Loucy (cell line): Measurements from ENCODE around the gene YIPF1.
A peak's percentile ranks its signal among the peaks of the same experiment; 100 is the strongest.
"Not testable (repeated sequence)": the region's sequence is repeated elsewhere in the genome, so short reads cannot be mapped to it uniquely, and the experiment has no call there.

Experiments
- H2AFZ ChIP-seq: fragments of 200-600 bp; sonication (generic); 2 replicates; pipeline ENCODE4 v1.6.0; 2016; ENCODE audit warnings: antibody characterized with exemption, mild to moderate bottlenecking, low read length, moderate library complexity
- H3F3A ChIP-seq: fragments of 200-600 bp; 2 replicates; pipeline ENCODE4 v1.6.0; 2016; ENCODE audit warnings: antibody characterized with exemption, low read depth, mild to moderate bottlenecking
- H3K27me3 ChIP-seq: fragments of 200-600 bp; sonication (generic); 2 replicates; pipeline ENCODE4 v1.6.1; 2014; ENCODE audit warnings: low read length, mild to moderate bottlenecking; ENCODE audit not compliant: insufficient read depth, poor library complexity, severe bottlenecking
- H3K36me3 ChIP-seq: fragments of 200-600 bp; sonication (generic); 2 replicates; pipeline ENCODE4 v1.6.1; 2016; ENCODE audit warnings: low read length; ENCODE audit not compliant: insufficient read depth
- H3K4me1 ChIP-seq: fragments of 200-600 bp; sonication (generic); 2 replicates; pipeline ENCODE4 v1.5.1; 2014; ENCODE audit warnings: low read length, mild to moderate bottlenecking; ENCODE audit not compliant: insufficient read depth, poor library complexity, severe bottlenecking
- H3K4me2 ChIP-seq: fragments of 200-600 bp; sonication (generic); 2 replicates; pipeline ENCODE4 v1.6.0; 2014; ENCODE audit warnings: antibody characterized with exemption, low read length, low read depth, mild to moderate bottlenecking; ENCODE audit not compliant: poor library complexity, severe bottlenecking
- H3K4me3 ChIP-seq: fragments of 200-600 bp; sonication (generic); 2 replicates; pipeline ENCODE4 v1.5.1; 2014; ENCODE audit warnings: low read length, mild to moderate bottlenecking, mixed read lengths; ENCODE audit not compliant: poor library complexity, severe bottlenecking
- H3K79me2 ChIP-seq: fragments of 200-600 bp; sonication (generic); 2 replicates; pipeline ENCODE4 v1.6.1; 2014; ENCODE audit warnings: low read length; ENCODE audit not compliant: insufficient read depth
- H3K9ac ChIP-seq: fragments of 200-600 bp; sonication (generic); 2 replicates; pipeline ENCODE4 v1.6.0; 2014; ENCODE audit warnings: mild to moderate bottlenecking, low read depth, low read length, moderate library complexity; ENCODE audit not compliant: poor library complexity, severe bottlenecking
- H3K9me2 ChIP-seq: fragments of 200-600 bp; sonication (generic); replicated peaks from 2 replicates; pipeline ENCODE4 v1.6.1; 2016; ENCODE audit warnings: low read depth, low read length, mixed read lengths
- H3K9me3 ChIP-seq: fragments of 200-600 bp; sonication (generic); 2 replicates; pipeline ENCODE4 v1.6.1; 2014; ENCODE audit warnings: mild to moderate bottlenecking, antibody characterized with exemption, low read length, low read depth; ENCODE audit not compliant: insufficient read depth
- H4K20me1 ChIP-seq: fragments of 200-600 bp; sonication (generic); 2 replicates; pipeline ENCODE4 v1.6.0; 2014; ENCODE audit warnings: antibody characterized with exemption, low read length, mild to moderate bottlenecking; ENCODE audit not compliant: insufficient read depth, poor library complexity, severe bottlenecking
- CTCF ChIP-seq: fragments of 200-600 bp; sonication (generic); conservative IDR thresholded peaks from 2 replicates; pipeline ENCODE4 v1.5.1; 2014; ENCODE audit warnings: mild to moderate bottlenecking, antibody characterized with exemption, low read length
- EZH2phosphoT487 ChIP-seq: fragments of 200-600 bp; IDR thresholded peaks from 2 replicates; pipeline ENCODE4 v1.6.1; 2018; ENCODE audit warnings: antibody characterized with exemption, mild to moderate bottlenecking, moderate library complexity, borderline replicate concordance

The YIPF1 gene

GRCh38 chr1:53891018-53891417, 1.4 kb upstream of the YIPF1 start:
- no peaks in the 10 kb centered on the region for H3K27me3 ChIP-seq
- no peak overlapping the region for H3K4me3 ChIP-seq
- no peaks in the 10 kb centered on the region for H3K36me3 ChIP-seq
- H3K4me2 ChIP-seq, result peak overlapping the region; percentile 82
- peak overlapping the region; percentile 20; the same call in 1 of the 2 replicates for H2AFZ ChIP-seq
- no peaks in the 10 kb centered on the region; the same call in 1 of the 2 replicates for H3K79me2 ChIP-seq
- no peaks in the 10 kb centered on the region for H3K9me3 ChIP-seq
- H3K9me2 ChIP-seq, result no peaks in the 10 kb centered on the region
- peaks cover 13% of the 10 kb centered on the region for H3K4me1 ChIP-seq
- H3F3A ChIP-seq, result no peaks in the 10 kb centered on the region
- TF ChIP-seq EZH2phosphoT487, result no peak
- TF ChIP-seq CTCF, result no peak
- H4K20me1 ChIP-seq, result no peaks in the 10 kb centered on the region
- H3K9ac ChIP-seq, result no peak overlapping the region

DNA sequence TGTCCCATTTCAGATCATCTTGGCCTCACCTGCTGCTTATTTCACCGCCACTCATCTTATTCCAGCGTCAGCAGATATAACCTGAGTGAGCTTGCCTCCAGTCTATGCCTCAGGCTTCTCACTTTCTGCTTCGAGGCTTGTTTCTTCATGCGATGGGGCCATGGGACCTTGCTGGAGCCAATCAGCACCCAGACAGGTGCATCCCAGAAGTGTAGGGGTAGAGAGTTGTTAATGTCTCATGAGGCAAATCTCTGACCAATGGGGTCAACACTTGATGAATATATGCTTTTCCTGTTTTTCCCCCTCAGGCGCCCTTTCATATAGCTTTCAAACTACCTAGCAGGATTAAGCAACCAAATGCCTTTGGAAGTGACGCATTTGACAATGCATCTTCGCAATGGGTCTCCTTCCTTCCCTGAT, 935 bp upstream of the YIPF1 start:
- H3K27me3 ChIP-seq, result no peaks in the 10 kb centered on the region
- H3K4me2 ChIP-seq, result peak overlapping the region; percentile 82
- H3K9me2 ChIP-seq, result no peaks in the 10 kb centered on the region
- peaks cover 13% of the 10 kb centered on the region for H3K4me1 ChIP-seq
- H3K36me3 ChIP-seq, result no peaks in the 10 kb centered on the region
- H3K9me3 ChIP-seq, result no peaks in the 10 kb centered on the region
- H3K79me2 ChIP-seq, result no peaks in the 10 kb centered on the region; the same call in 1 of the 2 replicates
- H3K9ac ChIP-seq, result peak overlapping the region; percentile 69
- peak overlapping the region; percentile 90 for H3K4me3 ChIP-seq
- no peaks in the 10 kb centered on the region for H3F3A ChIP-seq
- TF ChIP-seq EZH2phosphoT487, result no peak
- TF ChIP-seq CTCF, result no peak
- peak overlapping the region; percentile 94 for H2AFZ ChIP-seq
- no peaks in the 10 kb centered on the region for H4K20me1 ChIP-seq

GRCh38 chr1:53888681-53889080, 916 bp downstream of the YIPF1 start:
- no peaks in the 10 kb centered on the region for H3K36me3 ChIP-seq
- peaks cover 13% of the 10 kb centered on the region for H3K4me1 ChIP-seq
- H3F3A ChIP-seq, result no peaks in the 10 kb centered on the region
- no peak for TF ChIP-seq EZH2phosphoT487
- TF ChIP-seq CTCF, result no peak
- no peaks in the 10 kb centered on the region for H3K9me2 ChIP-seq
- H3K9ac ChIP-seq, result peak overlapping the region; percentile 69
- no peaks in the 10 kb centered on the region for H3K9me3 ChIP-seq
- no peaks in the 10 kb centered on the region for H3K27me3 ChIP-seq
- H3K4me2 ChIP-seq, result peak overlapping the region; percentile 82
- no peaks in the 10 kb centered on the region for H4K20me1 ChIP-seq
- H3K4me3 ChIP-seq, result peak overlapping the region; percentile 90
- H2AFZ ChIP-seq, result no peak overlapping the region
- no peaks in the 10 kb centered on the region; the same call in 1 of the 2 replicates for H3K79me2 ChIP-seq

DNA sequence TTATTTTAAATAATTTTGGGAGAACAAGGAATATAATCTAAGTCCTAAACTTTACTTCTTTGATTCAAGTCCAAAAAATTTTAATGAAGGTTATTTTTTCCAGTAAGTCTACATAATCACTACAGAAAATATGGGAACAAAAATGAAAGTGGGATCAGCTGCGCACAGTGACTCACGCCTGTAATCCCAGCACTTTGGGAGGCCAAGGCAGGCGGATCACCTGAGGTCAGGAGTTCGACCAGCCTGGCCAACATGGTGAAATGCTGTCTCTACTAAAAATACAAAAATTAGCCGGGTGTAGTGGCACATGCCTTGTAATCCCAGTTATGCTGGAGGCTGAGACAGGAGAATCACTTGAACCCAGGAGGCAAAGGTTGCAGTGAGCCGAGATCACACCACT, 6.0 kb downstream of the YIPF1 start:
- H3K4me1 ChIP-seq, H3K9me2 ChIP-seq, H2AFZ ChIP-seq, H4K20me1 ChIP-seq, H3F3A ChIP-seq, H3K36me3 ChIP-seq, H3K79me2 ChIP-seq, H3K4me3 ChIP-seq, H3K9ac ChIP-seq, H3K27me3 ChIP-seq, H3K4me2 ChIP-seq, H3K9me3 ChIP-seq: not testable (repeated sequence)

DNA sequence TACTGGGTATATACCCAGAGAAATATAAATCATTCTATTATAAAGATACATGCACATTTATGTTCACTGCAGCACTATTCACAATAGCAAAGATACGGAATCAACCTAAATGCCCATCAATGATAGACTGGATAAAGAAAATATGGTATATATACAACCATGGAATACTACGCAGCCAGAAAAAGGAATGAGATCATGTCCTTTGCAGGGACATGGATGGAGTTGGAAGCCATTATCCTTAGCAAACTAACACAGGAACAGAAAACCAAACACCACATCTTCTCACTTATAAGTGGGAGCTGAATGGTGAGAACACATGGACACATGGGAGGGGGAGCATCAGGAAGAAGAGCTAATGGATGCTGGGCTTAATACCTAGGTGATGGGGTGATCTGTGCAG, 7.7 kb downstream of the YIPF1 start:
- H3K9ac ChIP-seq, H3K4me2 ChIP-seq, H3K27me3 ChIP-seq, H4K20me1 ChIP-seq, H3K79me2 ChIP-seq, H3K36me3 ChIP-seq, H3K4me3 ChIP-seq, H2AFZ ChIP-seq, H3F3A ChIP-seq, H3K9me2 ChIP-seq, H3K9me3 ChIP-seq, H3K4me1 ChIP-seq: not testable (repeated sequence)
